Neural cell (in vitro differentiated cells): ENCODE data around the gene ASCL5.

ENCODE experiments used
- EP300 ChIP-seq: fragments of 450-650 bp; conservative IDR thresholded peaks from 2 replicates; pipeline ENCODE4 v1.6.1; 2014; ENCODE audit warnings: antibody characterized with exemption, mild to moderate bottlenecking, moderate library complexity; ENCODE audit not compliant: poor library complexity, severe bottlenecking
- EZH2 ChIP-seq: fragments of 200-600, 300-800 bp; shearing (Covaris generic), sonication (generic); IDR thresholded peaks from 2 replicates; pipeline ENCODE4 v1.6.1; 2014; ENCODE audit warnings: antibody characterized with exemption, low read length, borderline replicate concordance, mild to moderate bottlenecking; ENCODE audit not compliant: insufficient read depth, poor library complexity, severe bottlenecking
- MXI1 ChIP-seq: fragments of 450-650 bp; conservative IDR thresholded peaks from 2 replicates; pipeline ENCODE4 v1.6.1; 2014; ENCODE audit warnings: antibody characterized with exemption, mild to moderate bottlenecking; ENCODE audit not compliant: poor library complexity, severe bottlenecking
- POLR2AphosphoS5 ChIP-seq: IDR thresholded peaks from 2 replicates; pipeline ENCODE4 v1.6.1; 2012
- RAD21 ChIP-seq: fragments of 450-650 bp; conservative IDR thresholded peaks from 2 replicates; pipeline ENCODE4 v1.6.1; 2014; ENCODE audit warnings: antibody characterized with exemption, mild to moderate bottlenecking, moderate library complexity
- SMC3 ChIP-seq: fragments of 450-650 bp; conservative IDR thresholded peaks from 2 replicates; pipeline ENCODE4 v1.6.1; 2014; ENCODE audit warnings: antibody characterized with exemption, mild to moderate bottlenecking, moderate library complexity; ENCODE audit not compliant: poor library complexity
- TF ChIP-seq, protein P1 (sequence below): IDR thresholded peaks from 2 replicates; pipeline ENCODE4 v1.6.1; 2012; ENCODE audit warnings: borderline replicate concordance
- TF ChIP-seq, protein P2 (sequence below): fragments of 450-650 bp; IDR thresholded peaks from 2 replicates; pipeline ENCODE4 v1.5.1; 2014; ENCODE audit warnings: antibody characterized with exemption, mild to moderate bottlenecking, moderate library complexity; ENCODE audit not compliant: poor library complexity, severe bottlenecking

DNA sequence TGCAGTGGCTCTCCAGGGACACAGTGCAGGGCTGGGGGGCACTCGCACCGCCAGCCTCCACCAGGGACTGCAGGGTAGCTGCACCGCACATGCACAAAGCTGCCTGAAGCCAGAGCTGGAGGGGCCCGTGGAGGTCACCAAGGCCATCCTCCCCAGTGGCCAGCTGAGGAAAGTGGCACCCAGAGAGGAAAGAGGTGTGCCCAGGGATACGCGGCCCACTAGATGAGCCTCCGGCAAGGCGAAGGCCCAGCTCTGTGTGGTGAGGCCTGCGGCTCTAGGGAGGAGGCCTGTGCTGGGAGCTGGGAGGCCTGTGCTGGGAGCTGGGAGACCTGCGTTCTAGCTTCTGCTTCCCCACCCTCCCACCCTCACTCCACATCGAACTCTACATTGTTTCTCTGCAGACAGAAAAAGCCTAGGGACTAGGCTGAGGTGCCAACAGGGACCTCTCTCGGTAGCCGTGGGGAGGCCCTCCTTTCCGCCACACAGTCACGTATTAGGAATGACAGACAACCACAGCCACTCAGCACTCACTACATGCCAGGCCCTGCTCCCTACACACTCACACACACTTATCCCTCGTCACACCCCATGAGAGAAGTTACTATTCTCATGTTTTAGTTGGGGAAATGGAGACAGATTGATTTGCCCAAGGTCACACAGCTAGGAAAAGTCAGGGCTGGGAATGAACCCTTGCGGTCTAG is 921 bp upstream of the ASCL5 start:
- TF ChIP-seq, protein P1, sequence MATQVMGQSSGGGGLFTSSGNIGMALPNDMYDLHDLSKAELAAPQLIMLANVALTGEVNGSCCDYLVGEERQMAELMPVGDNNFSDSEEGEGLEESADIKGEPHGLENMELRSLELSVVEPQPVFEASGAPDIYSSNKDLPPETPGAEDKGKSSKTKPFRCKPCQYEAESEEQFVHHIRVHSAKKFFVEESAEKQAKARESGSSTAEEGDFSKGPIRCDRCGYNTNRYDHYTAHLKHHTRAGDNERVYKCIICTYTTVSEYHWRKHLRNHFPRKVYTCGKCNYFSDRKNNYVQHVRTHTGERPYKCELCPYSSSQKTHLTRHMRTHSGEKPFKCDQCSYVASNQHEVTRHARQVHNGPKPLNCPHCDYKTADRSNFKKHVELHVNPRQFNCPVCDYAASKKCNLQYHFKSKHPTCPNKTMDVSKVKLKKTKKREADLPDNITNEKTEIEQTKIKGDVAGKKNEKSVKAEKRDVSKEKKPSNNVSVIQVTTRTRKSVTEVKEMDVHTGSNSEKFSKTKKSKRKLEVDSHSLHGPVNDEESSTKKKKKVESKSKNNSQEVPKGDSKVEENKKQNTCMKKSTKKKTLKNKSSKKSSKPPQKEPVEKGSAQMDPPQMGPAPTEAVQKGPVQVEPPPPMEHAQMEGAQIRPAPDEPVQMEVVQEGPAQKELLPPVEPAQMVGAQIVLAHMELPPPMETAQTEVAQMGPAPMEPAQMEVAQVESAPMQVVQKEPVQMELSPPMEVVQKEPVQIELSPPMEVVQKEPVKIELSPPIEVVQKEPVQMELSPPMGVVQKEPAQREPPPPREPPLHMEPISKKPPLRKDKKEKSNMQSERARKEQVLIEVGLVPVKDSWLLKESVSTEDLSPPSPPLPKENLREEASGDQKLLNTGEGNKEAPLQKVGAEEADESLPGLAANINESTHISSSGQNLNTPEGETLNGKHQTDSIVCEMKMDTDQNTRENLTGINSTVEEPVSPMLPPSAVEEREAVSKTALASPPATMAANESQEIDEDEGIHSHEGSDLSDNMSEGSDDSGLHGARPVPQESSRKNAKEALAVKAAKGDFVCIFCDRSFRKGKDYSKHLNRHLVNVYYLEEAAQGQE = no peak
- TF ChIP-seq POLR2AphosphoS5 (no peak), RAD21 (no peak), MXI1 (no peak), EZH2 (no peak), SMC3 (no peak), EP300 (no peak)
- TF ChIP-seq, protein P2, sequence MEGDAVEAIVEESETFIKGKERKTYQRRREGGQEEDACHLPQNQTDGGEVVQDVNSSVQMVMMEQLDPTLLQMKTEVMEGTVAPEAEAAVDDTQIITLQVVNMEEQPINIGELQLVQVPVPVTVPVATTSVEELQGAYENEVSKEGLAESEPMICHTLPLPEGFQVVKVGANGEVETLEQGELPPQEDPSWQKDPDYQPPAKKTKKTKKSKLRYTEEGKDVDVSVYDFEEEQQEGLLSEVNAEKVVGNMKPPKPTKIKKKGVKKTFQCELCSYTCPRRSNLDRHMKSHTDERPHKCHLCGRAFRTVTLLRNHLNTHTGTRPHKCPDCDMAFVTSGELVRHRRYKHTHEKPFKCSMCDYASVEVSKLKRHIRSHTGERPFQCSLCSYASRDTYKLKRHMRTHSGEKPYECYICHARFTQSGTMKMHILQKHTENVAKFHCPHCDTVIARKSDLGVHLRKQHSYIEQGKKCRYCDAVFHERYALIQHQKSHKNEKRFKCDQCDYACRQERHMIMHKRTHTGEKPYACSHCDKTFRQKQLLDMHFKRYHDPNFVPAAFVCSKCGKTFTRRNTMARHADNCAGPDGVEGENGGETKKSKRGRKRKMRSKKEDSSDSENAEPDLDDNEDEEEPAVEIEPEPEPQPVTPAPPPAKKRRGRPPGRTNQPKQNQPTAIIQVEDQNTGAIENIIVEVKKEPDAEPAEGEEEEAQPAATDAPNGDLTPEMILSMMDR = no peak
